Endometrial microvascular endothelial cells (primary cell): ENCODE results near the gene PYY. TPM values are rescaled to one million over a fixed set of nuclear protein-coding genes. Genes with fewer than 3 reads are reported as not detected.
"Not testable (repeated sequence)": the region's sequence is repeated elsewhere in the genome, so short reads cannot be mapped to it uniquely, and the experiment has no call there.

Source experiments
- in situ Hi-C: cut with HindIII; loops from 2 replicates; pipeline ENCODE4 v1.10.0; 2017; ENCODE audit warnings: low sequenced_read_pairs, low pct_unique_long_range_greater_than_20kb; ENCODE audit errors: inconsistent ontology term
- total RNA-seq: library from RNA; depleted of rRNA; stranded (reverse); fragments of >200 nt; gene quantifications from one replicate; pipeline ENCODE4 v1.2.3, GENCODE V29; 2015; ENCODE audit errors: inconsistent ontology term

Gene PYY
- not detected for total RNA-seq

DNA sequence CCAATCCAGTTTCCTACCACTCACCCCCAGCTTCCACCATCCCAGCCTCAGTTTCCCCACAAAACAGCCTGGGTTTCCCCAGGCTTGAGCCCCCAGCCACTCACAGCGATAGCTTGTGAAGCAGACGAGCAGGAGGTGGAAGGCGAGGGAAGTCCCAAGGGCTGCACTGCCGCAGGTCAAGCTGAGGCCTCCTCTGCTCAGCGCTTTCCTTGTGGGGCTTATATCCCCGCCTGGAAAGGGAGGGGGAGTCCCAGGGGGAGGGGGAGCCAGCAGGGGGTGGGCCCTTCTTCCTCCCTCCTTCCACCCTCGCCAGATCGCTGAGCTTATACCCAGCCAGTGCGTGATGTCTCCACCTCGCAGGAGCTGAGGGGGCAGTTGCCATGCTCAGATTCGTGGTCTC lies at the start of gene PYY:
Gene PYY (minus strand): TSS at position 195 of the 400 bp plus-strand sequence. CDS start 457 bp downstream, outside the sequence.
- in situ Hi-C loops: no loop called here

DNA sequence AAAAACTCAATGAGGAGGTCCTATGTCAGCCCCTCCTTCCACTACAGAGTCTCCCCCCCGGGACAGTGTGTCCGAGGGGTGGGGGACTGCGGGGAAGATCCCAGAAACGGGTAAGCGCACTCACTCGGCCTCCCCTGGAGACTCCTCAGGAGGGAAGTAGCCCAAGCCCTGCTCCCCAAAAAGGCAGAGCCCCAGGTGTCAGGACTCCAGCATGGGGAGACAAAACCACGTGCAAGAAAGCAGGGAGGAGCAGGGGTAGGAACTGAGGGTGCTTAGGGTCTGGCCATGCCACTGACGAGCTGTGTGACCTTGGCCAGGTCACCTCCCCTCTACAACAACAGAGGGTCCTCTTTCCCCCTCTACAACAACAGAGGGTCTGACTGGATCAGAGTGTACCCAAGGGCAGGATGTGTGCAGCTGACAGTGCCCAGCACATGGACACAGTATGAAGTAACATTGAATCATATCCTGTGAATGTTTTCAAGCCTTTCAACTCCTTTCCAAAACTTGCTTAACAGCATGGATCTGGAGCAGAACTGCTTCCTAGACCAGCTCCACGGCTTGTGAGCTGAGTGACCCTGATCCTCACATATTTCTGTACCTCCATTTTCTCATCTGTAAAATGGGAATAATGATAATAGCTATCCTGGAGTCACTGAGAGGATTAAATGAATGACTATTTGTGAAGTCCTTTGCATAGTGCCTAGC lies 48.6 kb upstream of the PYY start:
- in situ Hi-C loops: no loop called here

DNA sequence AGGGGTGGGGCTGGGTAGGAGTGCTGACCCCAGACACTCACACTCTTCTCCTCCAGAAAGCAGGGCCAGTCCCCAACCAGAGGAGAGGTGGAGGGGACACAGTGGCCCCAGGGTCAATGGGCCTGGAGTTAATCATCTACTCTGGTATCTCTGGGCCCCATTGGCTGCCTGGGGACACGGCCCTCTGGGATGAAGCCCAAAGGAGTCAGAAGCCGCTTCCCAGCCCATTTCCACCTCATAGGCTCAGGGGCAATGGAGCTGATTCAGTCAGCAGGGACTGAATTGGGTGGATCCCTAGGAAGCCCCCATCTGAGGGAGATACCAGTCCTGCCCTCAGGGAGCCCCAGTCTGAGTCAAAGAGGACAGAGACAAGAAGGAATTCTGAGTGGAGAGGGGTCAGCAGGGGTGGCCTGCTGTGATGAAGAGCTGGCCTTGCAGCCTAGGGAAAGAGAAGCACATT lies 47.8 kb upstream of the PYY start:
- in situ Hi-C loops: no loop called here

DNA sequence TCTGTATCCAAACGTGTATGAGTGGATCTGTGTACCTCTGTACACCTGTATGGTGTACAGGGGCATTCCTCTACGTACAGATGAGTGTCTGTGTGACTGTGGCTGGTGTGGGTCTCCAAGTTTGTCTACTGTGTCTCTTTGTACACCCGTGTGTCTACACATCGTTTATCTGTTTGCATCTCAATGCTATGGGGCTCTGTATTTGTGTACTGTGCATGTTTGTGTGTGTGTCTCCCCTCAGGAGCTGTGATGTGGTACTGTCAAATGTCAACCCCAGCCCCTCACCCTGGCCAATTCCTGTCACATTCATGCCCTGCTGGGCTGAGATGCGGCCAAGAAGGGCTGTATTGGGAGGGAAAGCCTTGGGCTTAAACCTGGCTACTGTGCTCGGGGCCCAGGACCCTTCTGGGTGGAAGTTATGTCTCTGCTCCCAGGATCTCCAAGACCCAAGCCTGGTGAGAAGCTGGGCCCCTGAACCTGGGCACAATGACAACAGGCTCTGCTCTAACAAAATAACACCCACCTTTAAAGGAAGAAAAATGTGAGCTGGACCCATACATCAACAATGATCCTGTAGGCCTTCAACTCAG lies 47.2 kb upstream of the PYY start:
- in situ Hi-C loops: no loop called here

DNA sequence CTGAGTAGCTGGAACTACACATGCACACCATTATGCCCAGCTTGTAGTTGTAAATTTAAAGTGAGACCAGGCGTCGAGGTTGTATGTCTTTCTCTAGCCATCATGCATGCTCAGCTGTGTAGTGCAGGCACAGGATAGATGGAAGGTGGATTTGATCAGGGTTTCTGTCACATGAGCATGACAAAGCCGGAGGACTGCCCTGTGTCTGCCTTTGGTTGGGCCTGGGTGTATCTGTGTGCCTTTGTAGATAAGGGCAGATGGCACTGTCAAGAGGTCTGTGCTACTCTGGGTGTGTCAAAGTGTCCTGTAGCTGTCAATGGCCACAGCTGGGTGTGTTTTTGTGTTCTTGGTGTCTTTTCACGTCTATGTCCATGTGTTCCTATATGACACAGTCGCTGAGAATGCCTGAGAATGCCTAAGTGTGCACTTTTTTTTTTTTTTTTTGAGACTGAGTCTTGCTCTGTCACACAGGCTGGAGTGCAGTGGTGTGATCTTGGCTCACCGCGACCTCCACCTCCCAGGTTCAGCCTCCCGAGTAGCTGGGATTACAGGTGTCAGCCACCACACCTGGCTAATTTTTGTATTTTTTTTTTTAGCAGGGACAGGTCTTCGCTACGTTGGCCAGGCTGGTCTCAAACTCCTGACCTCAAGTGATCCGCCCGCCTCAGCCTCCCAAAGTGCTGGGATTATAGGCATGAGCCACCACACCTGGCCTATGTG lies 46.6 kb upstream of the PYY start:
- in situ Hi-C loops: no loop called here

DNA sequence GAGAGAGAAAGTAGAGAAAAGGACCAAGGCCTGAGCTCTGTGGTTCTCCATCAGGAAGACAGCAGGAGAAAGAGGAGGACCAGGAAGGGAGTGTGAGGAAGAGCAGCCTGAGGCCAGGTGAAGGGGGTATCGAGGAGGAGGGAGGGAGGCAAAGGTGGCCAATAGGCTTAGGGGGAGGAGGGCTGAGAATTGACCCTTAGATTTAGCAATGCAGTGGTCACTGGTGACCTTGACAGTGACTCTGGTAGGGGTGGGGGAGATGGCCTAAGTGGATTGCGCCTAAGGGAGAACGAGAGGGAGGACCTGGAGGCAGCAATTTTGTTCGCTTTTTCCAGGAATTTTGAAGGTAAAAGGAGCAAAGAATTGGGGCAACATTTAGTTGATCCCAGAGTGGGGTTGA lies 45.3 kb upstream of the PYY start:
- in situ Hi-C loops: no loop called here

DNA sequence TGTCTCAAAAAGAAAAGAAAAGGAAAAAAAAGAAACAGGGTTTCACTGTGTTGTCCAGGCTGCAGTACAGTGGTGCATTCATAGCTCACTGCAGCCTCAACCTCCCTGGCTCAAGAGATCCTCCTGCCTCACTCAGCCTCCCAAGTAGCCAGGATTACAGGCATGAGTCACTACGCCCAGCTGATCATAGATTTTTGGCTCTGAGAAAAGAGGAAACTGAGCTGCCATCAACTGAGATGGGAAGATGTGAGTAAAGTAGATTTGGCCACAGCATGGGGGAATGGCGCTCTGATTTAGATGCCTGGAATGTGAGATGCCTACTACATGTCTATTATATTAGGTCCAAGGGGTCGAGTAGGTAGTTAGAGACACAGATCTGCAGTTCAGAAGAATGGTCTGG lies 44.8 kb upstream of the PYY start:
- in situ Hi-C loops: no loop called here

DNA sequence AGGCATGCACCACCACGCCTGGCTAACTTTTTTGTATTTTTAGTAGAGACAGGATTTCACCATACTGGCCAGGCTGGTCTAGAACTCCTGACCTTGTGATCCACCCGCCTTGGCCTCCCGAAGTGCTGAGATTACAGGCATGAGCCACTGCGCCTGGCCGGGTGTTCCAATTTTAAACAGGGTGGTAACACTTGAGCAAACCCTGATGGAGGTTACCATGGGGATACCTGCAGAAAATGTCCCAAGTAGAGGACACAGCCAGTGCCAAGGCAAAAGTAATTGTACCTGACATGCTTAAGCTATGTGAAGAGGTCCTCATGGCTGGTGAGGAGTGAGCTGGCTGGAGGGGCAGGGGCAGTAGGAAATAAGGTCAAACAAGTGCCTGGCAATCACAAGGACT lies 43.4 kb upstream of the PYY start:
- in situ Hi-C loops: not testable (repeated sequence)

DNA sequence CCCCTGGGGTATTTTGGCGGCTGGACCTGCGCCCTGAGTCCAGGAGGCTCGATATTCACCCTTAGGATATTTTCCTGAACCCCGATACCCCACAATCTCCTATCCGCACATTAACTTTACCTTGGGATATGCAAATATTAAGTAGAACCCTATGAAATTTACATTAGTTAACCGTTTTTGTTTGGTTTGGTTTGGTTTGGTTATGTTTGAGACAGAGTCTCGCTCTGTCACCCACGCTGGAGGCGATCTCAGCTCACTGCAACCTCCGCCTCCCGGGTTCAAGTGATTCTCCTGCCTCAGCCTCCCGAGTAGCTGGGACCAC lies 41.4 kb upstream of the PYY start:
- in situ Hi-C loops: no loop called here

DNA sequence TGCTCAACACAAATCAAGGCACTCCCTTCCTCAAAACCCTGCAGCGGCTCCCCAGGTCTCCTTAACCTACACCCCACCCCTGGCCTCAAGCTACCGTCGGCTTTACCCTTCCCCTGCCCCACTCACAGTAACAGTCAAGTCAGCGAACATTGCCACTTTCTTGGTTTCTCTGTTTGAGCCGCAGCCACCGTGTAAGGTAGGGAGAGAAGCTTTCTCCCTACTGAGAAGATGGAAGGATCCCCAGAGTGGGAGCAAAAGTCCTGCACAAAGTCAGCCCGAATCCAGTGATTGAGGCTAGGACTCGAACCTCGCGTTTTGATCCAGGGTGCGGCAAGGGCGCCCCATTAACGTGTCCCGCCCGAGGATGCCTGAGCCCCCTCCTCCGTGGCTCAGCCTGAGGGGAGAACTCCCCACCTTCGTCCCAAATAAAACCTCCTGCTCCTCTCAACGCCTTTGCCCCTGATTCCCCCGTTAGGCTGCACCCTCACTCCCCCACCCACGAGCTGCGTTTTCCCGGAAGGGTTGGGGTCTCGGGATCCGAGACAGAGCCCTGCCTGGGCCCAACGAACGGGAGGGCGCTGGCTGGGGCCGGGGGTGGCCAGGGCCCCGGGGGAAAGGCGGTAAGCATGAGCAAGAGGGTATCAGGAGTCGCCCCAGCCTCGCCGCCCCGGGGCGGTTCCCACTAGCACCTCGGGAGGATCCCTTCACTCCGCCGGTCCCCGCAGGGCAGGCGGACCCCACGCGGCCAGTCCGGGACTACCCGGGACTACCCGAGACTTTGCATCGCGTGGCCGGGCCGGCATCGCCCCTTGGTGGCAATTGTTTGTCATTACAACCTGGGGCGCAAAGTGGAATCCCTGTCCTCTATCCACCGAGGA lies 40.8 kb upstream of the PYY start:
- in situ Hi-C loops: no loop called here

DNA sequence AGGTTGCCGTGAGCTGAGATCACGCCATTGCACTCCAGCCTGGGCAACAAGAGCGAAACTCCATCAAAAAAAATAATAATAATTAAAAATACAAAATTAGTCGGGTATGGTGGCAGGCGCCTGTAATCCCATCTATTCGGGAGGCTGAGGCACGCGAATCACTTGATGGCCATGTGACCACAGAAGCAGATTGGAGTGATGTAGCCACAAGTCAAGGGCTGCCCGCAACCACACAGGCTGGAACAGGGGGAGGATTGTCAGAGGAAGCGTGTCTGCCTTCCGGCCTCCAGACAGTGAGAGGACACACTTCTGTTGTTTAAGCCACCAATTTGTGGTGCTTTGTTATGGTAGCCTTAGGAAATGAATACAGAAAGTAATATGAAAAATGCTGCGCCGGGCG lies 38.9 kb upstream of the PYY start:
- in situ Hi-C loops: no loop called here

DNA sequence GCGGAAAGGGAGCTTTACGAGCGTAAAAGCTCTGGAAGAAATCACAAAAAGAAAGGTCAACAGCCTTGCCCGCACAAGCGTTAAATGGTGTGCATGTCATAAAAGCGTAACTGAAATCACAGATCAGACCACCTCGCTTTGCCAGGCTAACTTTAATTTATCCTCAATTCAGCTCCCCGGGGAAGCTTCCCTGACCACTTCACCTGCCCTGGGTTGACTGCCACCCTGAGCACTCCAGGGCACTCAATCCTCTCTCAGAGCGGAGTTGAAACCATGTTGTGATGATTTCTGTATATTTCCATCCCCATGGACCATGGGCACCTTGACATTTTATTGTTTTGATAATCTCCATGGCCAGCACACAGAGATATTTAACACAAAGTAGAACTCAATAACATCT lies 34.6 kb upstream of the PYY start:
- in situ Hi-C loops: no loop called here

DNA sequence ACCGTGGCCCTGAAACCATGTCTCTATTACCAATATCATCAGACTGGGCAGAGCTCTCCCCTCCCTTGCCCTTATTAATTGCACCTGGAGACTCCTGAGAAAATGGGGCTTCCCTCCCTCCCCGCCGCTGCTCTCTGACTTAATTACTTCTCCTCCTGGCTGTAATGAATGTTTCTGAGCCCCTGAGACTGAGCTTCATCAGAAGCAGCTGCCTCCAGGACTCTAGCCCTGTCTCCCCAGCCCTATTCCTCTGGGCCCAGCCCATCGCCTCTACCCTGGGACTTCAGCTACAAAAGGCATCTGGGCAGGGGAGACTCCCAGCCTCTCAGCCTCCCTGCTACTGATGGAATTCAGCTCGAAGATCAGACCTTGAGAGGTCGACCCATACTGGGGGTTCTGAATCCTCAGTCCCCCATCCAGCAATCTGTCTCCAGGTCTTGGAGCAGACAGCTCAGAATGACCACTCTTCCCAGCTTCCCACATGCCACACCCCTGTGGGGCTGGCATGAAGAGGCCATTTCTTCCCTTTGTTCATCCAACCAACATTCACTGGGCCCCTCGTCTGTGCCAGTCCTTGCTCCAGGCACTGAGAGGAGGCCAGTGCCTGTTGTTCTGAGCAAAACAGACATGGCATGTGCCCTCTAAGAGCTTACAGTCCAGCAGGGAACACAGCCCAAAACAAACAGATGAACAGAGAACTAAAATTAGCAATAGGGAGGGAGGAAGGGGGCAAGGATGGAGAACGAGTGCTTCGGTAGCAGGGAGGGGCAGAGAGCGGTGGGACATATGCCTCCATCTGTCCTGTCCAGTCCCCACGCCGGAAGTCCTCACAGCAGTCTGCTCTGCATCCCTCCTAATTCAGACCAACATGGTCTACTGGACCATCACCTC lies 33.6 kb upstream of the PYY start:
- in situ Hi-C loops: no loop called here

DNA sequence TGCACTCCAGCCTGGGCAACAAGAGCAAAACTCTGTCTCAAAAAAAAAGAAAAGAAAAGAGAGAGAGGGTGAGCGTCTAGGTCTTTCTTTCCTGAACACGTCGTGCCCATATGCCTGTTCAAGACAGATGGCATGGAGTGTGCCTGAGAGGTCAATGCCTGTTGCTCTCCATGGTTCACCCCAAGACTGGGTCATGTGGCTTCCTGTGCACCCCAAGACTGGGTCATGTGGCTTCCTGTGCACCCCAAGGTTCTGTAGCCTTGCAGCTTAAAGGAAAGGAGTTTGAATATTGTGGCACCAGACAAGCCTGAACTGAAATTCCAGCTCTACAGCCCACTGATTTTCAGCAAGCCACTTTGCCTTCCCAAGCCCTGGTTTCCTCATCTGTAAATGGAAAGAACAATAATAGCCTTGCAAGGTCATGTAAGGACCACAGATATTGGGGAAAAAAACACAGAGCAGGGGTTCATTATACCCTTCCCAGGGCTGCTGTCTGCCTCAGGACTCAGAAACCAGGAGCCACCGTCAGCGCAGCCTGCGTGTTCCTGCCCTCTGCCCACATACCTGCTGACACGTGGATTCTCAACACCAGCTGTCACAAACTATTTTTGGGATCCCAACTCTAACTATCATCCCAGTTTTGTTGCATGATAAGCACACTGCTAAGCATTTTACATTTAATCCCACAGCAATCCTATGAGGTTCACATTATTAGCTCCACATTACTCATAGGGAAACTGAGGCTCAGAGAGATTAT lies 32.7 kb upstream of the PYY start:
- in situ Hi-C loops: no loop called here

DNA sequence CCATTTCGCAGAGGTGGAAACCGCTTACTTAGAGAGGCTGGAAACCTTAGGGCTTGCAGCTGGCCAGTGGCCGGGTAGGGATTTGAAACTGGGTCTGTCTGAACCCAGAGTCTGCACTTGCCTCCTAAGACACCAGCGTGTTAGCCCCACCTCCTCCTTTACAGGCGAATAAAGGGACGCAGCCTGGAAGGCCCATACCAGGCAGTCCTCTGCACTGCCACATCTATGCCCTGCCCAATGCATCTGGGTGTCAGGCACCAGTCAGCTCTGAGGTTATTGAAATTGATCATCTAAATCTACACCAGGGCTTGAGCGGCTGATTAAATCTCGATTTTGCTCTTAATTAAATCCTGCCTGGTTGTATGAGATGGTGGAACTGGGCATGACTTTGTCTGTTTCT lies 30.8 kb upstream of the PYY start:
- in situ Hi-C loops: no loop called here

DNA sequence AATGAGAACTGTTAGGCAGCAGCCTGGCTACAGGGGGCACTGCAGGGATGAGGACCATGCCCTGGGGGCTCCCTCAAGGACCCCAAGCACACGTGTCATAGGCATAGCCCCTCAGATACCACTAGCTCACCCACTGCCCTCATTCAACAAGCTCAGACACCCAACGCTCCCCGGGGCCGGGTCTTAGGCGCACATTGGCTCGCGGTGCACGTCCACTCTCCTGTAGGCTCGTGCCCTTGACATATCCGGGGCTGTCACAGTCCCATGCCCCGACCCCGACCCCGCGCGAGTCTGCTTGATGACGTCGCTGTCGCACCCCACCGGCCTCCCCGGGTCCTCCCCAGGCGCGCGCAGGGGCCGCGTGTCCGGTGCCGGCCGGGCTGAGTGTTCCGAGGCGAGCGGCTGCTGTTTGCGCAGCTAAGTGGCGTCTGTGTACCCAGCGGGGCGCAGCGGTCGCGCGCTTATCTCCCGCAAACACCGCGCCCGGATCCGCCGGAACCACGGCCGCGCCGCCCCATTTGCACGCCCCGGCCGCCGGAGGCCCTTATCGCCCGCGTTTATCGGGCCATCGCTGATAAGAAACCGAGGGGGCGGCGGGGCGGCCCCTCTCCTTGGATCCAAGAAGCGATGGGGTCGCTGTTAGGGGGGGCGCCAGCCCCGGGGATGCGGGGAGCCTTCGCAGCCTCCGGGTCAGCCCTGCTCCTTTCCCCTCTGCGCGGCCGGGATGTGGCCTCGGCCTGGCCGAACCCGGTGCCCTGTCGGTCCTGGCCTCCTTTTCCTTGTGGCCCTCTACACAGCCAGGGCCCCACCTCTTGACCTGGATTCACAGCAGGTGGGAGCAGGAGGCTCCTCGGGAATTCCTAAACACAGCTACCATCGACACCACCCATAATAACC lies 30.0 kb upstream of the PYY start:
- in situ Hi-C loops: no loop called here

DNA sequence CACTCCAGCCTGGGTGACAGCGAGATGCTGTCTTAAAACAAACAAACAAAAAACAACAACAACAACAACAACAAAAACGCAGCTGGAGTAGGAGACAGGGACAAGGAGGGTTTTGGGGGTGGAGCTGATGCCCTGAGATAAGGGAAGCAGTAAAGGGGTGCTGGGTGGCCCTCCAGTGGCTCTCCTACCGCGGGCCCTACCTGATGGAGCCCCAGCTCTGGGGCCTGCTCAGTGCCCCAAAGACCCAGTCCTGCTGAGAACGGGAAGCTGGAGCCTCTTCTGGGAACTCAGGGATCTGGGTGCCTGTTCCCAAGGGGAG lies 29.4 kb upstream of the PYY start:
- in situ Hi-C loops: no loop called here
